CD14-positive monocyte (primary cell): ENCODE measurements around the gene TGM2. TPM values are rescaled to one million over a fixed set of nuclear protein-coding genes. Genes with fewer than 3 reads are reported as not detected.
A peak's percentile ranks its signal among the peaks of the same experiment; 100 is the strongest.

Experiments used
- DNase-seq, 3 donors: peaks; one replicate each; pipeline ENCODE4 v3.0.0-alpha.2; 2011 to 2022
- H2AFZ ChIP-seq: 2 replicates; pipeline ENCODE4 v1.6.0; 2012; ENCODE audit warnings: mild to moderate bottlenecking, low read depth, low read length, inconsistent platforms; ENCODE audit not compliant: insufficient read depth, poor library complexity, severe bottlenecking
- H3K27ac ChIP-seq, 2 donors: 1 replicate in 1 of 2; 2 replicates in 1 of 2; pipeline ENCODE4 v1.5.1; 2012 to 2013; ENCODE audit warnings: low read length in 2 of 2, control low read depth in 1 of 2, inconsistent platforms in 1 of 2, low read depth in 1 of 2, mild to moderate bottlenecking in 1 of 2
- H3K27me3 ChIP-seq, 2 donors: one replicate each; pipeline versions ENCODE4 v1.6.0 to v1.6.1; 2011 to 2013; ENCODE audit warnings: low read length in 2 of 2; ENCODE audit not compliant: control insufficient read depth in 2 of 2, insufficient read depth in 2 of 2
- H3K36me3 ChIP-seq, 2 donors: replicated peaks in 1 of 2; 1 replicate in 1 of 2; 2 replicates in 1 of 2; pipeline versions ENCODE4 v1.5.1 to v1.6.1; 2012 to 2013; ENCODE audit warnings: low read length in 2 of 2, control low read depth in 1 of 2, inconsistent platforms in 1 of 2, mild to moderate bottlenecking in 1 of 2; ENCODE audit not compliant: insufficient read depth in 2 of 2, control insufficient read depth in 1 of 2
- H3K4me1 ChIP-seq, 2 donors: 1 replicate in 1 of 2; 2 replicates in 1 of 2; pipeline versions ENCODE4 v1.5.1 to v1.6.1; 2012 to 2013; ENCODE audit warnings: low read length in 2 of 2, control low read depth in 1 of 2, inconsistent platforms in 1 of 2, mild to moderate bottlenecking in 1 of 2, moderate library complexity in 1 of 2; ENCODE audit not compliant: insufficient read depth in 2 of 2, control insufficient read depth in 1 of 2
- H3K4me2 ChIP-seq: replicated peaks from 2 replicates; pipeline ENCODE3; 2012; ENCODE audit warnings: low read length, moderate library complexity, mild to moderate bottlenecking; ENCODE audit not compliant: poor library complexity, severe bottlenecking; ENCODE audit errors: extremely low read depth
- H3K4me3 ChIP-seq, 3 experiments: fragments of 200-600 bp in 1 of 3; sonication (generic) in 1 of 3; replicated peaks in 1 of 3; 1 replicate in 2 of 3; 2 replicates in 1 of 3; pipeline ENCODE4 v1.5.1; 2011 to 2013; ENCODE audit warnings: low read length in 3 of 3, mild to moderate bottlenecking in 3 of 3, control low read depth in 2 of 3, low read depth in 2 of 3, inconsistent platforms in 1 of 3, moderate library complexity in 1 of 3
- H3K79me2 ChIP-seq: 2 replicates; pipeline ENCODE4 v1.6.0; 2012; ENCODE audit warnings: mild to moderate bottlenecking, control low read depth, inconsistent platforms, low read length, moderate library complexity; ENCODE audit not compliant: insufficient read depth
- H3K9ac ChIP-seq: 2 replicates; pipeline ENCODE4 v1.6.0; 2017; ENCODE audit warnings: low read length, mild to moderate bottlenecking; ENCODE audit not compliant: insufficient read depth, poor library complexity, severe bottlenecking
- H3K9me3 ChIP-seq, 2 donors: replicated peaks in 1 of 2; 1 replicate in 1 of 2; 2 replicates in 1 of 2; pipeline versions ENCODE4 v1.5.1 to v1.6.1; 2012 to 2013; ENCODE audit warnings: low read length in 2 of 2, control low read depth in 1 of 2; ENCODE audit not compliant: control insufficient read depth in 1 of 2, insufficient read depth in 1 of 2
- H4K20me1 ChIP-seq: 2 replicates; pipeline ENCODE4 v1.6.0; 2012; ENCODE audit warnings: mild to moderate bottlenecking, low read length, control low read depth, moderate library complexity; ENCODE audit not compliant: insufficient read depth
- H3K27ac Mint-ChIP-seq, 7 donors: one replicate each; pipeline ENCODE4 v1.8.0; 2020; ENCODE audit warnings: mild to moderate bottlenecking in 7 of 7, mixed read lengths in 7 of 7, moderate library complexity in 6 of 7, inconsistent platforms in 2 of 7
- H3K27me3 Mint-ChIP-seq, 3 donors: one replicate each; pipeline ENCODE4 v1.8.0; 2021 to 2022; ENCODE audit warnings: low read depth in 3 of 3, mild to moderate bottlenecking in 3 of 3, mixed read lengths in 3 of 3, moderate library complexity in 3 of 3, inconsistent platforms in 1 of 3
- H3K36me3 Mint-ChIP-seq, 2 donors: one replicate each; pipeline ENCODE4 v1.8.0; 2020; ENCODE audit warnings: mixed read lengths in 2 of 2, inconsistent platforms in 1 of 2, mild to moderate bottlenecking in 1 of 2
- H3K4me1 Mint-ChIP-seq: one replicate; pipeline ENCODE4 v1.8.0; 2020; ENCODE audit warnings: mild to moderate bottlenecking, mixed read lengths
- H3K4me3 Mint-ChIP-seq, 2 donors: one replicate each; pipeline ENCODE4 v1.8.0; 2020; ENCODE audit warnings: mild to moderate bottlenecking in 2 of 2, mixed read lengths in 2 of 2, moderate library complexity in 1 of 2
- H3K9me3 Mint-ChIP-seq, 7 donors: one replicate each; pipeline ENCODE4 v1.8.0; 2020 to 2022; ENCODE audit warnings: mixed read lengths in 7 of 7, mild to moderate bottlenecking in 6 of 7, moderate library complexity in 6 of 7, inconsistent platforms in 2 of 7
- WGBS: methylation state at CpG from one replicate; pipeline ENCODE4 v1.1.5; 2013; ENCODE audit warnings: missing lambda C conversion rate; ENCODE audit not compliant: insufficient coverage; 5-methylcytosine and 5-hydroxymethylcytosine counted together
- intact Hi-C, 2 donors: fragments of 100-400 bp; cut with micrococcal nuclease; formaldehyde crosslinking; loops; one replicate each; pipeline versions ENCODE4 v1.15.0 to v1.15.1; 2023
- polyA plus RNA-seq, 3 donors: library from polyadenylated mRNA; depleted of rRNA in 1 of 3; unstranded in 2 of 3; stranded (reverse) in 1 of 3; fragments of 300-500 nt in 2 of 3; fragments of >200 nt in 1 of 3; fragmentation: Illumina TruSeq in 2 of 3; gene quantifications; 1 replicate in 2 of 3; 2 replicates in 1 of 3; pipeline ENCODE4 v1.2.3, GENCODE V29; 2012 to 2021
- TF ChIP-seq, protein P1 (sequence below): fragments of 200-600 bp; IDR thresholded peaks from one replicate; pipeline ENCODE4 v1.8.0; 2022; ENCODE audit warnings: antibody characterized with exemption, mild to moderate bottlenecking

Gene TGM2
- polyA plus RNA-seq, 3 donors = 0.47 to 1.7 (median 1.6) TPM

GRCh38 chr20:38132910-38133501, 32.1 kb downstream of the TGM2 start:
- H3K4me2 ChIP-seq = no peak overlapping the region
- H3K9me3 ChIP-seq = no peaks in the 10 kb centered on the region
- TF ChIP-seq, protein P1, sequence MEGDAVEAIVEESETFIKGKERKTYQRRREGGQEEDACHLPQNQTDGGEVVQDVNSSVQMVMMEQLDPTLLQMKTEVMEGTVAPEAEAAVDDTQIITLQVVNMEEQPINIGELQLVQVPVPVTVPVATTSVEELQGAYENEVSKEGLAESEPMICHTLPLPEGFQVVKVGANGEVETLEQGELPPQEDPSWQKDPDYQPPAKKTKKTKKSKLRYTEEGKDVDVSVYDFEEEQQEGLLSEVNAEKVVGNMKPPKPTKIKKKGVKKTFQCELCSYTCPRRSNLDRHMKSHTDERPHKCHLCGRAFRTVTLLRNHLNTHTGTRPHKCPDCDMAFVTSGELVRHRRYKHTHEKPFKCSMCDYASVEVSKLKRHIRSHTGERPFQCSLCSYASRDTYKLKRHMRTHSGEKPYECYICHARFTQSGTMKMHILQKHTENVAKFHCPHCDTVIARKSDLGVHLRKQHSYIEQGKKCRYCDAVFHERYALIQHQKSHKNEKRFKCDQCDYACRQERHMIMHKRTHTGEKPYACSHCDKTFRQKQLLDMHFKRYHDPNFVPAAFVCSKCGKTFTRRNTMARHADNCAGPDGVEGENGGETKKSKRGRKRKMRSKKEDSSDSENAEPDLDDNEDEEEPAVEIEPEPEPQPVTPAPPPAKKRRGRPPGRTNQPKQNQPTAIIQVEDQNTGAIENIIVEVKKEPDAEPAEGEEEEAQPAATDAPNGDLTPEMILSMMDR = no peak
- H3K4me1 ChIP-seq = no peaks in the 10 kb centered on the region
- no peaks in the 10 kb centered on the region for H3K27me3 ChIP-seq
- intact Hi-C loops = no loop called here
- H3K27ac ChIP-seq = no peak overlapping the region
- H3K79me2 ChIP-seq = no peaks in the 10 kb centered on the region
- DNase-seq = no peak
- no peak overlapping the region for H3K9ac ChIP-seq
- H2AFZ ChIP-seq = no peak overlapping the region
- Mint-ChIP-seq H3K36me3 (peaks cover 0 to 3% of the 10 kb centered on the region in 2 donors), H3K4me1 (peaks cover 9% of the 10 kb centered on the region), H3K27me3 (peaks cover 2 to 10% (median 5%) of the 10 kb centered on the region in 3 donors), H3K27ac (no peak overlapping the region), H3K4me3 (no peak overlapping the region), H3K9me3 (no peaks in the 10 kb centered on the region)
- no peak overlapping the region for H3K4me3 ChIP-seq
- no peaks in the 10 kb centered on the region for H3K36me3 ChIP-seq
- no peaks in the 10 kb centered on the region for H4K20me1 ChIP-seq
- WGBS = 91% methylated on average over 11 of the region's 11 CpGs

DNA sequence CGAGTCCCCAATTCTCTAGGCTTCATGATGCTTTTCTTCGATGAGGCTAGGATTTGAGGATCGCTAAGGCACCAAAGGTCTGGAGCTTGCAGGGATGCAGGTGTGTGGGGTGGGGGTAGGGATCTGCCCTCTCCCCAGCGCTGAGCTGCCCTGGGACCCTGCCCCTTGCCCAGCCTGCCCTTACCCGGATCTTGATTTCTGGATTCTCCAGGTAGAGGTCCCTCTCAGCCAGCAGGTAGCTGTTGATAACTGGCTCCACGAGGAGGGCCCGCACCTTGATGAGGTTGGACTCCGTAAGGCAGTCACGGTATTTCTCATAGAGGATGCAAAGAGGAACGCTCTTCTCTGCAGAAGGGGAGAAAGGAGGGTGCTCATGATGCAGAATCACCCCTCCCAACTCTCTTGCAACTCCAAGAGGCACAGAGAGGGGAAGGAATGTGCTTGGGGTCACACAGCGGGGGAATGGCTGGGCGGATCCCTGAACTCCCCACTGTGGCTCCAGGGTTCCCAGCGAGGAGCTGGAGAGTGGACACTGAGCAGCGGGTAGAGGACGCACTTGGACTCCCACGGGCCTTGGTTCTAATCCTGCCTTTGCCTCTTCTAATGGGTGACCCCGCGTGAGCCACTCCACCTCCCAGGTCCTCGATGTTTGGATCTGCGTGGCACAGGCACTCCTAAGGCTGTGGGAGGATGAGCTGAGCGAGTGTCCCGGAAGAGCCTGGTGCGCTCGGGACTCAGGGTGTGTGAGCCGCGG, 32.7 kb downstream of the TGM2 start:
- H2AFZ ChIP-seq = no peak overlapping the region

More for the DNA sequence above, 32.7 kb downstream of the TGM2 start:
- Histone ChIP-seq H3K27ac (no peak overlapping the region), H4K20me1 (no peaks in the 10 kb centered on the region), H3K9me3 (no peaks in the 10 kb centered on the region), H3K9ac (no peak overlapping the region), H3K4me1 (no peaks in the 10 kb centered on the region), H3K4me2 (no peak overlapping the region), H3K79me2 (no peaks in the 10 kb centered on the region), H3K4me3 (no peak overlapping the region), H3K27me3 (no peaks in the 10 kb centered on the region), H3K36me3 (no peaks in the 10 kb centered on the region)
- H3K4me1 Mint-ChIP-seq = peaks cover 9% of the 10 kb centered on the region
- H3K4me3 Mint-ChIP-seq = no peak overlapping the region
- H3K27me3 Mint-ChIP-seq = peaks cover 2 to 7% (median 5%) of the 10 kb centered on the region in 3 donors
- TF ChIP-seq, protein P1 = no peak
- no peaks in the 10 kb centered on the region for H3K9me3 Mint-ChIP-seq
- intact Hi-C loops = no loop called here
- no peak for DNase-seq
- peak overlapping the region in 1 of 7 donors; percentile 50 for H3K27ac Mint-ChIP-seq
- 96% methylated on average over 14 of the region's 26 CpGs for WGBS
- no peaks in the 10 kb centered on the region for H3K36me3 Mint-ChIP-seq
